K562 (cell line): ENCODE measurements around the gene GFI1. TPM values are rescaled to one million over a fixed set of nuclear protein-coding genes. Genes with fewer than 3 reads are reported as not detected.

Source experiments
- ATAC-seq: fragments of 200-7000 bp; cut with Tn5 transposase; 3 replicates; pipeline ENCODE4 v1.9.1; 2020; ENCODE audit warnings: moderate library complexity
- BruUV-seq: library from RNA; stranded (reverse); fragments of 400-500 nt; replicated peaks from 2 replicates; lab custom pipeline; 2021; lab: Mats Ljungman, UMichigan
- CTCF ChIA-PET: fragments of 300-600 bp; formaldehyde crosslinking; extraction: SDS; loops from one replicate; lab custom pipeline; 2021; ENCODE audit warnings: low intra/inter-chr PET ratio; lab: Yijun Ruan, JAX
- POLR2A ChIA-PET: fragments of 300-600, 350-650 bp; sonication (Branson Sonifier 250); formaldehyde crosslinking; extraction: SDS; loops from one replicate; lab custom pipeline; 2021; ENCODE audit warnings: antibody characterized with exemption, inconsistent platforms; lab: Yijun Ruan, JAX
- DNase-seq, 4 experiments: peaks; one replicate each; pipeline versions ENCODE4 v3.0.0 to v3.0.0-alpha.2; 2011 to 2018; ENCODE audit warnings: low spot score in 3 of 4, mixed read lengths in 3 of 4; ENCODE audit errors: extremely low read depth in 1 of 4
- FAIRE-seq: peaks from 2 replicates; lab custom pipeline; 2011; peaks lifted over from hg19 to GRCh38; lab: Jason Lieb, UNC
- H2AFZ ChIP-seq: 2 replicates; pipeline ENCODE4 v1.6.0; 2011; ENCODE audit warnings: low read depth, low read length, control low read depth, inconsistent platforms
- H3K27ac ChIP-seq: fragments of 200-600 bp; 3 replicates; pipeline ENCODE4 v1.8.0; 2011; ENCODE audit warnings: low read depth, mild to moderate bottlenecking, control low read depth, inconsistent platforms, low read length, moderate library complexity, mixed read lengths; ENCODE audit errors: extremely low read depth
- H3K27me3 ChIP-seq, 2 experiments: fragments of 300-600 bp in 1 of 2; 2 replicates in 1 of 2; 3 replicates in 1 of 2; pipeline versions ENCODE4 v1.6.0 to v1.8.0; 2011; ENCODE audit warnings: inconsistent platforms in 2 of 2, low read length in 2 of 2, mild to moderate bottlenecking in 1 of 2, mixed read lengths in 1 of 2, moderate library complexity in 1 of 2; ENCODE audit not compliant: control insufficient read depth in 2 of 2, insufficient read depth in 2 of 2
- H3K36me3 ChIP-seq: fragments of 300-600 bp; 3 replicates; pipeline ENCODE4 v1.8.0; 2011; ENCODE audit warnings: mild to moderate bottlenecking, low read length, inconsistent platforms; ENCODE audit not compliant: control insufficient read depth, insufficient read depth
- H3K4me1 ChIP-seq, 2 experiments: fragments of 200-600 bp in 1 of 2; replicated peaks in 1 of 2; 2 replicates in 1 of 2; 3 replicates in 1 of 2; pipeline versions ENCODE4 v1.5.1 to v1.8.0; 2011; ENCODE audit warnings: inconsistent platforms in 2 of 2, low read length in 2 of 2, mild to moderate bottlenecking in 1 of 2, mixed read lengths in 1 of 2, moderate library complexity in 1 of 2; ENCODE audit not compliant: control insufficient read depth in 2 of 2, insufficient read depth in 2 of 2
- H3K4me2 ChIP-seq: 2 replicates; pipeline ENCODE4 v1.6.1; 2011; ENCODE audit warnings: low read length, control low read depth, inconsistent platforms, mixed read lengths; ENCODE audit not compliant: insufficient read depth
- H3K4me3 ChIP-seq: fragments of 200-600 bp; sonication (generic), shearing (Covaris generic); 2 replicates; pipeline ENCODE4 v1.5.1; 2016; ENCODE audit warnings: control low read depth, inconsistent platforms
- H3K79me2 ChIP-seq: fragments of 200-600 bp; 3 replicates; pipeline ENCODE4 v1.8.0; 2011; ENCODE audit warnings: low read length, inconsistent platforms; ENCODE audit not compliant: control insufficient read depth, insufficient read depth
- H3K9ac ChIP-seq, 2 experiments: 2 replicates each; pipeline versions ENCODE4 v1.6.0 to v1.6.1; 2011; ENCODE audit warnings: low read depth in 2 of 2, low read length in 2 of 2, control low read depth in 1 of 2, inconsistent platforms in 1 of 2, mild to moderate bottlenecking in 1 of 2, mixed read lengths in 1 of 2; ENCODE audit not compliant: insufficient read depth in 1 of 2
- H3K9me1 ChIP-seq: one replicate; pipeline ENCODE4 v1.6.0; 2011; ENCODE audit warnings: inconsistent platforms, mild to moderate bottlenecking, low read length, moderate library complexity; ENCODE audit not compliant: control insufficient read depth, insufficient read depth
- H3K9me3 ChIP-seq: replicated peaks from 2 replicates; pipeline ENCODE4 v1.5.1; 2011; ENCODE audit warnings: low read depth, low read length, inconsistent platforms; ENCODE audit not compliant: control insufficient read depth, insufficient read depth
- H4K20me1 ChIP-seq: replicated peaks from 2 replicates; pipeline ENCODE4 v1.6.1; 2011; ENCODE audit warnings: low read length, inconsistent platforms, mixed read lengths; ENCODE audit not compliant: control insufficient read depth, insufficient read depth
- KLF13 ChIP-seq: fragments of 450-650 bp; IDR thresholded peaks from 2 replicates; pipeline ENCODE4 v1.6.1; 2016; ENCODE audit warnings: missing genetic modification characterization, low read depth, mild to moderate bottlenecking, missing compliant biosample characterization, moderate library complexity, borderline replicate concordance
- PRMT5 ChIP-seq: sonication (generic); formaldehyde crosslinking; IDR thresholded peaks from 2 replicates; pipeline ENCODE4 v1.5.0; 2020; ENCODE audit warnings: missing genetic modification reagents
- SAFB ChIP-seq: fragments of 200-400 bp; formaldehyde crosslinking; IDR thresholded peaks from 2 replicates; pipeline ENCODE4 v1.6.1; 2017; ENCODE audit warnings: low read depth, low read length, borderline replicate concordance
- SAFB2 ChIP-seq: fragments of 200-400 bp; formaldehyde crosslinking; IDR thresholded peaks from 2 replicates; pipeline ENCODE4 v1.6.1; 2018; ENCODE audit warnings: borderline replicate concordance, low read length, low read depth, moderate library complexity; ENCODE audit not compliant: severe bottlenecking
- ZNF384 ChIP-seq: IDR thresholded peaks from 2 replicates; pipeline ENCODE4 v1.6.1; 2012; ENCODE audit warnings: low read depth, low read length, improper control_type of control experiment
- WGBS: fragments of 100-300 bp; shearing (Covaris generic); methylation state at CpG from one replicate; pipeline ENCODE4 v1.1.6; 2016; ENCODE audit warnings: low coverage, mixed read lengths; ENCODE audit not compliant: insufficient coverage; ENCODE audit errors: missing lambda C conversion rate; 5-methylcytosine and 5-hydroxymethylcytosine counted together
- in situ Hi-C: fragments of 300-500 bp; cut with MboI; formaldehyde crosslinking; loops from 4 replicates; pipeline ENCODE4 v1.15.0; 2018; ENCODE audit warnings: inconsistent platforms, mixed read lengths
- intact Hi-C: fragments of 100-400 bp; cut with micrococcal nuclease; formaldehyde crosslinking; loops from 2 replicates; pipeline ENCODE4 v1.14.2; 2022
- polyA plus RNA-seq, 8 experiments: library from polyadenylated mRNA; depleted of rRNA in 4 of 8; stranded (reverse) in 5 of 8; unstranded in 3 of 8; fragments of >200 nt; fragmentation: Nextera tagmentation in 2 of 8; fragmentation: Illumina TruSeq in 1 of 8; extraction: Ambion mirVana in 2 of 8; extraction: Trizol in 1 of 8; gene quantifications; 2 replicates each; pipeline versions ENCODE4 v1.2.1 to v1.2.3, GENCODE V29; 2011 to 2014; ENCODE audit warnings: inconsistent platforms in 1 of 8, missing spikeins in 1 of 8
- total RNA-seq, 7 experiments: library from RNA; depleted of rRNA in 6 of 7; stranded (reverse); fragments of >200 nt in 6 of 7; fragmentation: Illumina TruSeq in 2 of 7; extraction: Trizol in 2 of 7; gene quantifications; 2 replicates each; pipeline versions ENCODE4 v1.2.1 to v1.2.3, GENCODE V29; 2011 to 2021; ENCODE audit warnings: low replicate concordance in 1 of 7

Gene GFI1
- total and polyA plus RNA-seq, 9 of the 15 experiments (the other 6 are each of a cell fraction or from before 2014, with no cell fraction given) = 0.07 to 0.93 (median 0.46) TPM

GRCh38 chr1:92466683-92467352 lies 19.9 kb downstream of the GFI1 start:
- Histone ChIP-seq H3K9ac (no peak overlapping the region), H3K4me1 (peaks cover 0 to 2% of the 10 kb centered on the region in 2 experiments; a peak in 1 of 5 replicates)
- no peak for DNase-seq
- CTCF ChIA-PET = no interaction called here
- TF ChIP-seq KLF13 (tag) (no peak), SAFB2 (no peak), SAFB (no peak)
- TF ChIP-seq, all 486 proteins: peak for 0
- in situ Hi-C loops (no loop called here), intact Hi-C loops (no loop called here)
- ATAC-seq = 0 out of 3 replicates have a peak, but pooled peaks have one; percentile 38
- no peaks in the 10 kb centered on the region for H3K79me2 ChIP-seq
- H3K36me3 ChIP-seq = no peaks in the 10 kb centered on the region
- H3K27me3 ChIP-seq = no peaks in the 10 kb centered on the region
- POLR2A ChIA-PET = interaction anchor here (0.6 to 1.3 kb wide), 3 partner anchors 8 to 504 kb away, joined by 3 to 4 read pairs (median 3); no protein-coding TSS in a partner anchor
- BruUV-seq = no TSS peak
- no peaks in the 10 kb centered on the region for H3K9me1 ChIP-seq
- no peak overlapping the region for H3K27ac ChIP-seq
- no peaks in the 10 kb centered on the region for H3K9me3 ChIP-seq
- H3K4me2 ChIP-seq = no peak overlapping the region
- H2AFZ ChIP-seq = no peak overlapping the region
- no peak overlapping the region for H3K4me3 ChIP-seq
- 62% methylated on average over 1 of the region's 1 CpG for WGBS
- FAIRE-seq = no peak
- H4K20me1 ChIP-seq = no peaks in the 10 kb centered on the region

- Histone ChIP-seq H3K27ac (no peak overlapping the region), H3K36me3 (no peaks in the 10 kb centered on the region), H3K4me1 (peaks cover 0 to 15% of the 10 kb centered on the region in 2 experiments; a peak in 3 of 5 replicates), H3K9me1 (no peaks in the 10 kb centered on the region), H3K79me2 (no peaks in the 10 kb centered on the region), H4K20me1 (no peaks in the 10 kb centered on the region), H3K9me3 (no peaks in the 10 kb centered on the region), H3K9ac (no peak overlapping the region), H3K27me3 (no peaks in the 10 kb centered on the region), H3K4me3 (no peak overlapping the region), H2AFZ (no peak overlapping the region), H3K4me2 (no peak overlapping the region)
- BruUV-seq = no TSS peak
- ATAC-seq (no peak), FAIRE-seq (no peak), DNase-seq (no peak)
- in situ Hi-C loops (no loop called here), intact Hi-C loops (no loop called here)
- 50% methylated on average over 1 of the region's 1 CpG for WGBS
- ChIA-PET CTCF (no interaction called here), POLR2A (interaction anchor here (1.1 to 1.3 kb wide), 2 partner anchors 10 to 11 kb away, joined by 3 to 4 read pairs; no protein-coding TSS in a partner anchor)
- peak; percentile 56 for TF ChIP-seq ZNF384
- TF ChIP-seq PRMT5 (CRISPR knock-in tag) = no peak
These were observed 21.5 kb downstream of the GFI1 start for GRCh38 chr1:92465256-92465647.
